Measurements from ENCODE around the gene PRPF40A. TPM values are rescaled to one million over a fixed set of nuclear protein-coding genes. Genes with fewer than 3 reads are reported as not detected.

Gene PRPF40A
- total and polyA plus RNA-seq, 2 of the 13 experiments (the other 11 are each of a cell fraction or from before 2014, with no cell fraction given), result 146 to 207 TPM

DNA sequence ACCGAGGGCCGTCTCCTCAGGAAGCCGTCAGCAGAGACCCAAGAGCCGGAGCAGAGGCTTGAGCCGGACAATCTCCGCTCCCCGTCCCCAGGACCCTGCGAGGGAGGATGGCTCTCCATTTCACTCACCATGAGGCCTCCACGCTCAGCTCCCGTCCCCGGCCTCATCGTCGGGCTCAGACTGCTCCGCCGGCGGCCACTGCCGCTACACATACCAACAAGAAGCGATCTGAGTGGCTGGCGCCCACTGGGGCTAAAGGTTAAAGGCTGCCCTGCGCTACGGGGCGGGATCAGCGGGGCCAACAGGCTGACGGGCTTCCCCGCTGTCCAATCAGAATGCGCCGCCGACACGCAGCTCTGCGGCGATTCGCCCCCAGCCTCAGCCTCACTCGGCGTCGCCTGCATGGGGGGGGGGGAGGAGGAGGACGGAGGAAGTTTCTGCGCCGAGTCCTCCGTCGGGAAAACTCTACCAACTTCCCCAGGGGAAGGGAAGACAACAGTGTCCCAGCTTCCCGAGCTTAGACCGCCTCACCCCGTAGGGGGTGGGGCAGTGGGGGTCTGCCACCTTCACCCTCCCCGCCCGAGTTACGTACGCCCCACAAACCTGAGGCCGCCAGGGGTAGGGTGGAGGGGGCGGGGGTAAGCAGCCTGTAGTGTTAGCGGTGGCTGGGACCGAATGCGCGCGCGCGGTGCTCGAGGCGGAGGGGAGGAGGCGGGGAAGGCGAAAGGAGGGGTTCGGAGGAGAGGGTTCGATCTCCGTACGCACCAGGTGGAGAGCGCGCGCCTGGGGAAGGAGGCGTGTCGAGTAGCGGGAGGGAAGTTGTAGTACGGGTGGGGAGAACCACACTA, at the start of gene PRPF40A (continued):
- TF ChIP-seq, protein P1, sequence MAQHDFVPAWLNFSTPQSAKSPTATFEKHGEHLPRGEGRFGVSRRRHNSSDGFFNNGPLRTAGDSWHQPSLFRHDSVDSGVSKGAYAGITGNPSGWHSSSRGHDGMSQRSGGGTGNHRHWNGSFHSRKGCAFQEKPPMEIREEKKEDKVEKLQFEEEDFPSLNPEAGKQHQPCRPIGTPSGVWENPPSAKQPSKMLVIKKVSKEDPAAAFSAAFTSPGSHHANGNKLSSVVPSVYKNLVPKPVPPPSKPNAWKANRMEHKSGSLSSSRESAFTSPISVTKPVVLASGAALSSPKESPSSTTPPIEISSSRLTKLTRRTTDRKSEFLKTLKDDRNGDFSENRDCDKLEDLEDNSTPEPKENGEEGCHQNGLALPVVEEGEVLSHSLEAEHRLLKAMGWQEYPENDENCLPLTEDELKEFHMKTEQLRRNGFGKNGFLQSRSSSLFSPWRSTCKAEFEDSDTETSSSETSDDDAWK (CRISPR knock-in tag; IDR thresholded peaks at IDR 0.05), result no peak
- TF ChIP-seq CHCHD3 (CRISPR knock-in tag; IDR thresholded peaks at IDR 0.05) (no peak; the same call in 1 of the 2 replicates), ZNF557 (CRISPR knock-in tag; IDR thresholded peaks at IDR 0.05) (no peak), NONO (IDR thresholded peaks at IDR 0.05) (no peak), NONO (CRISPR knock-in tag; conservative IDR thresholded peaks at IDR 0.05) (peak; percentile 92), ARNT (IDR thresholded peaks at IDR 0.05) (no peak), MTA3 (CRISPR knock-in tag; IDR thresholded peaks at IDR 0.05) (no peak), ZNF329 (CRISPR knock-in tag; IDR thresholded peaks at IDR 0.05; ENCODE audit: low read depth) (peak; percentile 77; the same call in 1 of the 2 replicates), PHF21A (CRISPR knock-in tag; IDR thresholded peaks at IDR 0.05) (no peak), NFIC (IDR thresholded peaks at IDR 0.05; ENCODE audit: low read length) (peak; percentile 26; the same call in 1 of the 2 replicates), HDAC1 (CRISPR knock-in tag; IDR thresholded peaks at IDR 0.05) (peak; percentile 82), ZSCAN12 (CRISPR knock-in tag; IDR thresholded peaks at IDR 0.05) (no peak), ZNF749 (CRISPR knock-in tag; IDR thresholded peaks at IDR 0.05; ENCODE audit: borderline replicate concordance) (0 out of 2 replicates have a peak, but pooled peaks have one; percentile 72), HMGA1 (CRISPR knock-in tag; conservative IDR thresholded peaks at IDR 0.05) (no peak), SOX6 (IDR thresholded peaks at IDR 0.05) (no peak), SOX6 (CRISPR knock-in tag; IDR thresholded peaks at IDR 0.05) (peak; percentile 37; the same call in 1 of the 2 replicates)
- TF ChIP-seq, protein P2, sequence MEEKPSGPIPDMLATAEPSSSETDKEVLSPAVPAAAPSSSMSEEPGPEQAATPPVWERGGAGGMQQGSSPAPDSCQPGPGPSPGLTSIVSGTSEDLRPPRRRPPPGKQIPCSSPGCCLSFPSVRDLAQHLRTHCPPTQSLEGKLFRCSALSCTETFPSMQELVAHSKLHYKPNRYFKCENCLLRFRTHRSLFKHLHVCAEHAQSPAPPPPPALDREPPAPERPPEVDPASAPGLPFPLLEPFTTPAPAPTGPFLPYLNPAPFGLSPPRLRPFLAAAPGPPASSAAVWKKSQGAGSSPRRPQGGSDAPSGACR (CRISPR knock-in tag; IDR thresholded peaks at IDR 0.05), result no peak
- TF ChIP-seq, protein P3, sequence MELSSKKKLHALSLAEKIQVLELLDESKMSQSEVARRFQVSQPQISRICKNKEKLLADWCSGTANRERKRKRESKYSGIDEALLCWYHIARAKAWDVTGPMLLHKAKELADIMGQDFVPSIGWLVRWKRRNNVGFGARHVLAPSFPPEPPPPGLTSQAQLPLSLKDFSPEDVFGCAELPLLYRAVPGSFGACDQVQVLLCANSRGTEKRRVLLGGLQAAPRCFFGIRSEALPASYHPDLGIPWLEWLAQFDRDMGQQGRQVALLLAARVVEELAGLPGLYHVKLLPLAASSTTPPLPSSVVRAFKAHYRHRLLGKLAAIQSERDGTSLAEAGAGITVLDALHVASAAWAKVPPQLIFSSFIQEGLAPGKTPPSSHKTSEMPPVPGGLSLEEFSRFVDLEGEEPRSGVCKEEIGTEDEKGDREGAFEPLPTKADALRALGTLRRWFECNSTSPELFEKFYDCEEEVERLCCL (CRISPR knock-in tag; IDR thresholded peaks at IDR 0.05; ENCODE audit: borderline replicate concordance), result peak; percentile 96
- TF ChIP-seq, protein P4, sequence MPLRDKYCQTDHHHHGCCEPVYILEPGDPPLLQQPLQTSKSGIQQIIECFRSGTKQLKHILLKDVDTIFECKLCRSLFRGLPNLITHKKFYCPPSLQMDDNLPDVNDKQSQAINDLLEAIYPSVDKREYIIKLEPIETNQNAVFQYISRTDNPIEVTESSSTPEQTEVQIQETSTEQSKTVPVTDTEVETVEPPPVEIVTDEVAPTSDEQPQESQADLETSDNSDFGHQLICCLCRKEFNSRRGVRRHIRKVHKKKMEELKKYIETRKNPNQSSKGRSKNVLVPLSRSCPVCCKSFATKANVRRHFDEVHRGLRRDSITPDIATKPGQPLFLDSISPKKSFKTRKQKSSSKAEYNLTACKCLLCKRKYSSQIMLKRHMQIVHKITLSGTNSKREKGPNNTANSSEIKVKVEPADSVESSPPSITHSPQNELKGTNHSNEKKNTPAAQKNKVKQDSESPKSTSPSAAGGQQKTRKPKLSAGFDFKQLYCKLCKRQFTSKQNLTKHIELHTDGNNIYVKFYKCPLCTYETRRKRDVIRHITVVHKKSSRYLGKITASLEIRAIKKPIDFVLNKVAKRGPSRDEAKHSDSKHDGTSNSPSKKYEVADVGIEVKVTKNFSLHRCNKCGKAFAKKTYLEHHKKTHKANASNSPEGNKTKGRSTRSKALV (CRISPR knock-in tag; IDR thresholded peaks at IDR 0.05), result no peak; the same call in 1 of the 2 replicates
- TF ChIP-seq, protein P5, sequence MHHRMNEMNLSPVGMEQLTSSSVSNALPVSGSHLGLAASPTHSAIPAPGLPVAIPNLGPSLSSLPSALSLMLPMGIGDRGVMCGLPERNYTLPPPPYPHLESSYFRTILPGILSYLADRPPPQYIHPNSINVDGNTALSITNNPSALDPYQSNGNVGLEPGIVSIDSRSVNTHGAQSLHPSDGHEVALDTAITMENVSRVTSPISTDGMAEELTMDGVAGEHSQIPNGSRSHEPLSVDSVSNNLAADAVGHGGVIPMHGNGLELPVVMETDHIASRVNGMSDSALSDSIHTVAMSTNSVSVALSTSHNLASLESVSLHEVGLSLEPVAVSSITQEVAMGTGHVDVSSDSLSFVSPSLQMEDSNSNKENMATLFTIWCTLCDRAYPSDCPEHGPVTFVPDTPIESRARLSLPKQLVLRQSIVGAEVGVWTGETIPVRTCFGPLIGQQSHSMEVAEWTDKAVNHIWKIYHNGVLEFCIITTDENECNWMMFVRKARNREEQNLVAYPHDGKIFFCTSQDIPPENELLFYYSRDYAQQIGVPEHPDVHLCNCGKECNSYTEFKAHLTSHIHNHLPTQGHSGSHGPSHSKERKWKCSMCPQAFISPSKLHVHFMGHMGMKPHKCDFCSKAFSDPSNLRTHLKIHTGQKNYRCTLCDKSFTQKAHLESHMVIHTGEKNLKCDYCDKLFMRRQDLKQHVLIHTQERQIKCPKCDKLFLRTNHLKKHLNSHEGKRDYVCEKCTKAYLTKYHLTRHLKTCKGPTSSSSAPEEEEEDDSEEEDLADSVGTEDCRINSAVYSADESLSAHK (CRISPR knock-in tag; IDR thresholded peaks at IDR 0.05; ENCODE audit: borderline replicate concordance), result no peak
- TF ChIP-seq, protein P6, sequence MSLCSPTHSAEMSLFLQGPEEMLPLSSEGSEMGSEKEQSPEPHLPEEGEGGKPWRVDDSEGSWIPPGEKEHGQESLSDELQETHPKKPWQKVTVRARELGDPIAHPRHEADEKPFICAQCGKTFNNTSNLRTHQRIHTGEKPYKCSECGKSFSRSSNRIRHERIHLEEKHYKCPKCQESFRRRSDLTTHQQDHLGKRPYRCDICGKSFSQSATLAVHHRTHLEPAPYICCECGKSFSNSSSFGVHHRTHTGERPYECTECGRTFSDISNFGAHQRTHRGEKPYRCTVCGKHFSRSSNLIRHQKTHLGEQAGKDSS (CRISPR knock-in tag; IDR thresholded peaks at IDR 0.05; ENCODE audit: borderline replicate concordance, low read depth), result peak; percentile 76

Data from HepG2 (cell line).